ENCODE data around the gene TMEM63B.
"Not testable (repeated sequence)": the region's sequence is repeated elsewhere in the genome, so short reads cannot be mapped to it uniquely, and the experiment has no call there.

The TMEM63B gene

DNA sequence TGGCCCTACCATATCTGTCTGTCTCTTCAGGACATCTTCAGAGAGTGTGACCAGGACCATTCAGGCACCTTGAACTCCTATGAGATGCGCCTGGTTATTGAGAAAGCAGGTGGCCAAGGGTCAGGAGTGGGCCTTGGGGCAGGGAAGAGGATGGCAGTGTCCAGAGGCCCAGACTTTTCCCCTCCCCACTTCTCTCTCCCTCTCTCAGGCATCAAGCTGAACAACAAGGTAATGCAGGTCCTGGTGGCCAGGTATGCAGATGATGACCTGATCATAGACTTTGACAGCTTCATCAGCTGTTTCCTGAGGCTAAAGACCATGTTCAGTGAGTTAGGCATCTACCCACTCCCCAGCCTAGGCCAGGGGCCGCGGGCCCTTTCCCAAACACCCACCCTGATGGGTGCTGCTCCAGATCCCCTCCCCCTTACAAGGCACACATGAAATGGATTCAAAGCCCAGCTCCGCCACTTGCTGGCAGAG is 55.6 kb downstream of the TMEM63B start:
- H3K4me3 ChIP-seq (ENCODE audit: low read depth, low read length), result no peak overlapping the region
- no peak for DNase-seq (ENCODE audit: low read depth, low spot score)
- ChIA-PET CTCF (interaction anchor here (1.0 to 1.9 kb wide), 2 partner anchors 11 to 51 kb away, joined by 5 to 12 read pairs; no protein-coding TSS in a partner anchor), POLR2A (no interaction called here)
- TF ChIP-seq CTCF (IDR thresholded peaks at IDR 0.05; ENCODE audit: insufficient read depth, low read length, missing control alignments), result no peak

DNA sequence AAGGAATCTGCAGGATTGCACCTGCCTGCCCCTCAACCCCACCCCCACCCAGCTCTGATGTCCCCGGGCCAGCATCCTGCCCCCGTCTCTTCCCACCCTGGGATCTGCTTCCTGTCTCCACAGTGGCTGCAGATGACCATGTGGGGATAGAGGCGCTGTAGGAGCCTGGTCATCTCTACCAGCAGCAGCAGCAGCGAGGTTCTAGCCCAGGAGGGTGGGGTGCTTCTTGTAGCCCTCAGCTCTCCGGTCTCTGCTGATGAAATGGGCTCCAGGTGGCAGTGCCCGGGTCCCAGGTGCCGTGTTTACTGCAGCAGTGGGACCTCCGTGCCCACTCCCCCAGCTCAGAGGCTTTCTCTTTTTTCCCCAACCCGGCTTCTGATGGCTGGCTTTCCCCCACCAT is 56.4 kb downstream of the TMEM63B start:
- ChIA-PET POLR2A (no interaction called here), CTCF (interaction anchor here (1.0 to 3.0 kb wide), 3 partner anchors 8 to 50 kb away, joined by 5 to 12 read pairs (median 8); no protein-coding TSS in a partner anchor)
- no peak overlapping the region for H3K4me3 ChIP-seq (ENCODE audit: low read depth, low read length)
- TF ChIP-seq CTCF (IDR thresholded peaks at IDR 0.05; ENCODE audit: insufficient read depth, low read length, missing control alignments), result no peak
- DNase-seq (ENCODE audit: low read depth, low spot score), result no peak

DNA sequence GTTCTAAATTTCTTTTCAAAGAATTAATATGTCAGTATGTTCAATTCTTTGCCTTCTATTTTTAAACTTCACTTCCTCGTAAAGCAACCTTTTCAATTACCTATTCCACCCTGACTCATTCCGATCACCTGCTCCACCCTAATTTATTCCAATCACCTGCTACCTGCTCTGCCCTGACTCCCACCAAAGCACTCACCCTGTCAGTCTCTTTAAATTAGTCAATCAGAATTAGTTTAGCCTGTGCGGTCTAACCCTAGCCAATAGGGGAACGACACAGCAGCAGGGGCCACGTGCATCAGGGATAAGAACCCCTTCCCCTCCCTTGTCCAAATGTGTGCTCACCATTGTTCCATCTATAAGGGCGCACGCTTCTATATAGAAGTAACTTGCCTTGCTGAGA is 58.0 kb downstream of the TMEM63B start:
- H3K4me3 ChIP-seq (ENCODE audit: low read depth, low read length); POLR2A ChIA-PET; DNase-seq (ENCODE audit: low read depth, low spot score): not testable (repeated sequence)
- CTCF ChIA-PET, result interaction anchor here (1.2 to 3.3 kb wide), 5 partner anchors 9 to 89 kb away, joined by 3 to 14 read pairs (median 6); no protein-coding TSS in a partner anchor

DNA sequence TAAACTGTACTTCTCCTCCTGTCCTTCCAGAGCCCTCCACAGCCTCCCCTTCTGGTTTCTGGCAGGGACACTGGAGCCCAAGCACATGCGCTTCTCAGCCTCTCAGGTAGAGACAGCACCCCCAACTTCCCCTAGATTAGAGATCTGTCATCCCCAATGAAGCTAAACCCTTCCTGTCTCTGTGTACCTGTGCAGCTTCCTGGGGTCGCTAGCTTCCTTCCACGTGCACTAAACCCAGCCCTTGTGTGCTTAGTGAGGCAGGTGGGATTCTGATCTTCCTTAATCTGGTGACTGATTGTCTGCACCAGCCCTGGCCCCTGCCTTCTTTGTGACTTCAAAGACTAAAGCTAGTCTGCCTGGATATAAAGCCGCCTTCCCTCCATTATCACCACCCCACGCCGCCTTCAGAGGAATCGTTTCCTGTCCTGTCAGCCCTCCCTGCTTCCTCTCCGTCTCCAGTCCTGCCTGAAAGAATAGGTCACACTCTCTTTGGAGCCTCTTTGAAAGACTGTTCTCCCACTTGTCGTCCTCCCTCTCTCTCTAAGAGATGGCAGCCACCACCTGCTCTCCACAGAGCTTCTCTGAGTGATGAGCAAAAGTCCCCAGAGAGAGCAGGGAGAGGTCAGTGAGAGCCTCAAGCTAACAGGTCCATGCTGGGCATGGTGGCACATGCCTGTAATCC is 58.7 kb downstream of the TMEM63B start:
- no peak for DNase-seq (ENCODE audit: low read depth, low spot score)
- H3K4me3 ChIP-seq (ENCODE audit: low read depth, low read length), result no peak overlapping the region
- POLR2A ChIA-PET, result no interaction called here
- TF ChIP-seq CTCF (IDR thresholded peaks at IDR 0.05; ENCODE audit: insufficient read depth, low read length, missing control alignments), result no peak
- CTCF ChIA-PET, result interaction anchor here (0.7 to 3.3 kb wide), 7 partner anchors 10 to 90 kb away, joined by 3 to 14 read pairs (median 5); no protein-coding TSS in a partner anchor

- DNase-seq (ENCODE audit: low read depth, low spot score), result no peak
- no peak overlapping the region for H3K4me3 ChIP-seq (ENCODE audit: low read depth, low read length)
- ChIA-PET CTCF (interaction anchor here (0.7 to 3.3 kb wide), 7 partner anchors 11 to 90 kb away, joined by 3 to 14 read pairs (median 5); no protein-coding TSS in a partner anchor), POLR2A (interaction anchor here (0.7 kb wide), 1 partner anchor 21 kb away, joined by 3 read pairs; no protein-coding TSS in a partner anchor)
- TF ChIP-seq CTCF (IDR thresholded peaks at IDR 0.05; ENCODE audit: insufficient read depth, low read length, missing control alignments), result no peak
These were observed 59.3 kb downstream of the TMEM63B start for GRCh38 chr6:44186635-44187025.

DNA sequence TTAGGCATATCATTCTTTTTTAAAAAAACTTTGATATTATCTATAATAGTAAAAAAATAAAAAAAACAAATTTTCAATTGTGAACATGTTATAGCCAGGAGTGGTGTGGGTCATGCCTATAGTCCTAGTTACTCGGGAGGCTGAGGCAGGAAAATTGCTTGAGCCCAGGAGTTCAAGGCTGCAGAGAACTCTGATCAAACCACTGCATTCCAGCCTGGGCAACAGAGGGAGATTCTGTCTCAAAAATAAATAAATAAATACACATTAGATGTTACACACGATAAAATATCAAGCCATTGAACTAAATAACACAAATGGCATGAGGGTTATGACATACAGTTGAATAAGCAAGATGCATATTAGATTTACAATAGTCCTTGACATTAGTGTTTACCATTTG is 61.5 kb downstream of the TMEM63B start:
- no peak overlapping the region for H3K4me3 ChIP-seq (ENCODE audit: low read depth, low read length)
- ChIA-PET POLR2A (no interaction called here), CTCF (interaction anchor here (0.9 to 2.7 kb wide), 4 partner anchors 16 to 149 kb away, joined by 3 to 18 read pairs (median 4); partner anchors contain the start of gene SLC29A1)
- no peak for TF ChIP-seq CTCF (IDR thresholded peaks at IDR 0.05; ENCODE audit: insufficient read depth, low read length, missing control alignments)
- DNase-seq (ENCODE audit: low read depth, low spot score), result no peak

Measured in AG04449 (cell line).